Measurements from ENCODE around the gene PDE6A. TPM values are rescaled to one million over a fixed set of nuclear protein-coding genes. Genes with fewer than 3 reads are reported as not detected.
A peak's percentile ranks its signal among the peaks of the same experiment; 100 is the strongest.

The PDE6A gene
- total and polyA plus RNA-seq, 2 of the 8 experiments (the other 6 are each of a cell fraction or from before 2014, with no cell fraction given): not detected

DNA sequence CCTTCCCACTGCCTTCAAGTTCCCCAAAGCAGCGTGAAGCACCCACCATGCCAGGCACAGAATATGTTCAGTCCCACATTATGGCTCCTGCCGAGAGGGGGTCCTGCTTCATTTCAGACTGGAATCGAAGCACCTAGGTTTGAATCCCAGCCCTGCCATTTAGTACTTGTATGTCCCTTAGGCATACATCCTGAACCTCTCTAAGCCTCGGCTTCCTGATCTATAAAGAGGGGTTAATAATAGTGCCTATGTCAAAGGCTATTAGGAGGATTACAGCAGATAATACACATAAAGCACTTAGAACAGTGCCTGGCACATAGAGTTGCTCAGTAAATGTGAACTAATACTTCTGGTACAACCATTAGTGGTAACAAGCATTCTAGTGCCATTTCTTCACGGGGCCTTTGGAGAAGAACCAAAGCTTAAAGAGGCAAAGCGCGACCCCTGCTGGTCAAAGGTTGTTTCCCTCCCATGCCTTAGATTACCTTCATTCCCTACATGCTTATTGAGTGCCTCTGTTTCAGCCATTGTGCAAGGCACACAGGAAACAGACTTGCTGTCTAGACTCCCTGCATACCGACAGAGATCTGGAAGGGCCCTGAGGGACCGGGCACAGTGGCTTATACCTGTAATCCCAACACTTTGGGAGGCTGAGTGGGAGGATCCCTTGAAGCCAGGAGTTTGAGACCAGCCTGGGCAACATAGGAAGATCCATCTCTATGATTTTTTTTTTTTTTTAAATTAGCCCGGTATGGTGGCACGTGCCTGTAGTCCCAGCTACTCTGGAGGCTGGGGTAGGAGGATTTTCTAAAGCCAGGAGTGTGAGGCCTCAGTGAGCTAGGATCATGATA is 116.2 kb downstream of the PDE6A start (continued):
- TF ChIP-seq CEBPB (IDR thresholded peaks at IDR 0.05; ENCODE audit: low read depth, low read length) (peak; percentile 74), ASH2L (IDR thresholded peaks at IDR 0.05; ENCODE audit: low read length) (no peak), TAF1 (IDR thresholded peaks at IDR 0.05; ENCODE audit: low read depth, low read length) (no peak), ZNF274 (IDR thresholded peaks at IDR 0.05; ENCODE audit: borderline replicate concordance, extremely low read depth, low read length) (no peak), TBP (IDR thresholded peaks at IDR 0.05; ENCODE audit: low read depth, low read length) (no peak; the same call in 1 of the 2 replicates), SIN3A (conservative IDR thresholded peaks at IDR 0.05 in 1 of 2, IDR thresholded peaks at IDR 0.05 in 1 of 2; ENCODE audit: low read depth in 1 of 2, low read length in 2 of 2) (no peak), MAFK (IDR thresholded peaks at IDR 0.05; ENCODE audit: low read depth, low read length) (no peak), POU5F1 (IDR thresholded peaks at IDR 0.05; ENCODE audit: low read depth, low read length) (no peak), CREB1 (IDR thresholded peaks at IDR 0.05) (no peak), SP2 (IDR thresholded peaks at IDR 0.05; ENCODE audit: low read length) (no peak), TEAD4 (IDR thresholded peaks at IDR 0.05; ENCODE audit: low read depth, low read length) (no peak), HDAC2 (IDR thresholded peaks at IDR 0.05; ENCODE audit: borderline replicate concordance in 1 of 2, low read depth in 2 of 2, low read length in 2 of 2) (no peak), CHD2 (IDR thresholded peaks at IDR 0.05; ENCODE audit: low read length) (no peak), GABPA (IDR thresholded peaks at IDR 0.05; ENCODE audit: borderline replicate concordance, insufficient read depth, low read length) (no peak), SP4 (IDR thresholded peaks at IDR 0.05; ENCODE audit: low read length) (no peak), CTBP2 (IDR thresholded peaks at IDR 0.05; ENCODE audit: borderline replicate concordance, insufficient read depth, insufficient read length, low read length) (no peak), NANOG (IDR thresholded peaks at IDR 0.05; ENCODE audit: insufficient read depth, low read depth, low read length, poor library complexity, severe bottlenecking) (peak; percentile 36), EZH2 (IDR thresholded peaks at IDR 0.05; ENCODE audit: low read depth, low read length, severe bottlenecking) (no peak), FOSL1 (IDR thresholded peaks at IDR 0.05; ENCODE audit: insufficient read depth, low read depth, low read length) (no peak), POLR2AphosphoS5 (IDR thresholded peaks at IDR 0.05; ENCODE audit: low read depth, low read length) (no peak), SP1 (IDR thresholded peaks at IDR 0.05; ENCODE audit: low read depth, low read length) (no peak), YY1 (IDR thresholded peaks at IDR 0.05; ENCODE audit: low read depth, low read length) (peak; percentile 71; the same call in 1 of the 2 replicates)
- TF ChIP-seq, protein P1, sequence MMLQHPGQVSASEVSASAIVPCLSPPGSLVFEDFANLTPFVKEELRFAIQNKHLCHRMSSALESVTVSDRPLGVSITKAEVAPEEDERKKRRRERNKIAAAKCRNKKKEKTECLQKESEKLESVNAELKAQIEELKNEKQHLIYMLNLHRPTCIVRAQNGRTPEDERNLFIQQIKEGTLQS (IDR thresholded peaks at IDR 0.05; ENCODE audit: insufficient read depth, low read depth, low read length): no peak
- TF ChIP-seq, protein P2, sequence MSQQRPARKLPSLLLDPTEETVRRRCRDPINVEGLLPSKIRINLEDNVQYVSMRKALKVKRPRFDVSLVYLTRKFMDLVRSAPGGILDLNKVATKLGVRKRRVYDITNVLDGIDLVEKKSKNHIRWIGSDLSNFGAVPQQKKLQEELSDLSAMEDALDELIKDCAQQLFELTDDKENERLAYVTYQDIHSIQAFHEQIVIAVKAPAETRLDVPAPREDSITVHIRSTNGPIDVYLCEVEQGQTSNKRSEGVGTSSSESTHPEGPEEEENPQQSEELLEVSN (IDR thresholded peaks at IDR 0.05): no peak
